Measurements from ENCODE around the gene GBX2. TPM values are rescaled to one million over a fixed set of nuclear protein-coding genes. Genes with fewer than 3 reads are reported as not detected.

Gene GBX2
- total RNA-seq, 1 donor from 2014 or later: not detected

DNA sequence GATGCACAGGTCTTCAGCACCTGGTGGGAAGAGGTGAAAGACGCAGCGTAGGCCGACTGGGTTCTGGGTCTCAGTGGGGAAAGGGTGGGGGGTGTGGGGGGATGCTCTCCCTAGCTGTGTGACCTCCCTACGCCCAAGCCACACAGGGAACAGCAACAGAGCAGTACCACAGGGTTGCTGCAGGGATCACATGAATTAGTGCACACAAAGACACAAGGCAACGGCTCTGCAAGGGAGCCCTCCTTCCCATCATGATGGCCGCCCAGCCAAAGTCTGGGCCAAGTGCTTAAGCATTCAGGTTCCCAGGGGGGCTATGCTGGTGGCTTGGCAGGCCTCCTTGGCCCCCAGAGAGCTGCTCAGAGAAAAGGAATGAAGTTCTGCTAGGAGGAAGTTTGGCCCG, 28.2 kb upstream of the GBX2 start:
- DNase-seq (no peak), ATAC-seq (no peak)
- TF ChIP-seq, protein P1, sequence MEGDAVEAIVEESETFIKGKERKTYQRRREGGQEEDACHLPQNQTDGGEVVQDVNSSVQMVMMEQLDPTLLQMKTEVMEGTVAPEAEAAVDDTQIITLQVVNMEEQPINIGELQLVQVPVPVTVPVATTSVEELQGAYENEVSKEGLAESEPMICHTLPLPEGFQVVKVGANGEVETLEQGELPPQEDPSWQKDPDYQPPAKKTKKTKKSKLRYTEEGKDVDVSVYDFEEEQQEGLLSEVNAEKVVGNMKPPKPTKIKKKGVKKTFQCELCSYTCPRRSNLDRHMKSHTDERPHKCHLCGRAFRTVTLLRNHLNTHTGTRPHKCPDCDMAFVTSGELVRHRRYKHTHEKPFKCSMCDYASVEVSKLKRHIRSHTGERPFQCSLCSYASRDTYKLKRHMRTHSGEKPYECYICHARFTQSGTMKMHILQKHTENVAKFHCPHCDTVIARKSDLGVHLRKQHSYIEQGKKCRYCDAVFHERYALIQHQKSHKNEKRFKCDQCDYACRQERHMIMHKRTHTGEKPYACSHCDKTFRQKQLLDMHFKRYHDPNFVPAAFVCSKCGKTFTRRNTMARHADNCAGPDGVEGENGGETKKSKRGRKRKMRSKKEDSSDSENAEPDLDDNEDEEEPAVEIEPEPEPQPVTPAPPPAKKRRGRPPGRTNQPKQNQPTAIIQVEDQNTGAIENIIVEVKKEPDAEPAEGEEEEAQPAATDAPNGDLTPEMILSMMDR (IDR thresholded peaks at IDR 0.05): no peak
- H3K36me3 ChIP-seq: no peaks in the 10 kb centered on the region
- H3K27ac ChIP-seq: no peak overlapping the region
- intact Hi-C loops (cut with DNase I): no loop called here
- H3K27me3 ChIP-seq (ENCODE audit: low read depth): no peaks in the 10 kb centered on the region
- no peak overlapping the region for H3K4me3 ChIP-seq
- no peaks in the 10 kb centered on the region for H3K4me1 ChIP-seq
- no peaks in the 10 kb centered on the region for H3K9me3 ChIP-seq

DNA sequence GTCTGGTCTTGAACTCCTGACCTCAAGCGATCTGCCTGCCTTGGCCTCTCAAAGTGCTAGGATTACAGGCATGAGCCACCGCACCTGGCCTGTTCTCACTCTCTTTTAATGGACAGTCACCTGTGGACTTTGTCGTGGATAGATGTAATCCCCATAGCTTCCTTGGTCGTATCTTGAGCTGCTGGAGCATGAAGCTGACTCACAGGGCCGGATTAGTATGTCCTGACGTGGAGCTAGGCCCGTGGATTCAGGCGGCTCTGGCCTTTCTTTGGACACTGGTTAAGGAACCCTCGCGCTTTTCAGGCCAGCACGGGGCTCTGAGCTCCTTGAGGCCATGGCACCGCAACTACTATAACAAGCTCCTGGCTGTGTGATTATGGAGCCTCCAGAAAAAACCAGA, 27.5 kb upstream of the GBX2 start:
- H3K4me1 ChIP-seq: no peaks in the 10 kb centered on the region
- H3K9me3 ChIP-seq: no peaks in the 10 kb centered on the region
- no peak for DNase-seq
- no peak overlapping the region for H3K4me3 ChIP-seq
- TF ChIP-seq, protein P1 (IDR thresholded peaks at IDR 0.05): no peak
- H3K36me3 ChIP-seq: no peaks in the 10 kb centered on the region
- no peaks in the 10 kb centered on the region for H3K27me3 ChIP-seq (ENCODE audit: low read depth)
- ATAC-seq: no peak
- intact Hi-C loops (cut with DNase I): no loop called here
- H3K27ac ChIP-seq: no peak overlapping the region

DNA sequence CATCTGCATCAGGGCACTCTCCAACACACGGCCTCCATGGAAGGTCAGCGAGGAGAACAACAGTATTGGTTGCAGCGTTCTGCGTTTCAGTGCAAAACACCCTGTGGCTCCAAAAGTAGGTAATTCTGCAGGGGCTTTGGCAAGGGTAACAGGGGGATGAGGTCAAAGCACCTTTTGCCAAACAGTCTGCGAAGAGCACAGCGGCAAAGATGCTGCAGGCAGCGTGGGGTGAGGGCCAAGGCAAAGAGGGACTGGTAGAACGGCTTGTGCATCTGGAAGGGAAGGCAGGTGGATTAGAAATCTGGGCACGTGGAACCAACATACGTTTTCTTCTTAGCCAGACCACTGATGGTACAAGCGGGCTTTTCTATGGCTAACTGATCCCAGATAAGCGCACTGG, 26.6 kb upstream of the GBX2 start:
- no peaks in the 10 kb centered on the region for H3K9me3 ChIP-seq
- H3K27me3 ChIP-seq (ENCODE audit: low read depth): no peaks in the 10 kb centered on the region
- ATAC-seq (no peak), DNase-seq (no peak)
- H3K36me3 ChIP-seq: no peaks in the 10 kb centered on the region
- intact Hi-C loops (cut with DNase I): no loop called here
- no peak overlapping the region for H3K27ac ChIP-seq
- H3K4me1 ChIP-seq: no peaks in the 10 kb centered on the region
- H3K4me3 ChIP-seq: no peak overlapping the region
- TF ChIP-seq, protein P1 (IDR thresholded peaks at IDR 0.05): no peak

DNA sequence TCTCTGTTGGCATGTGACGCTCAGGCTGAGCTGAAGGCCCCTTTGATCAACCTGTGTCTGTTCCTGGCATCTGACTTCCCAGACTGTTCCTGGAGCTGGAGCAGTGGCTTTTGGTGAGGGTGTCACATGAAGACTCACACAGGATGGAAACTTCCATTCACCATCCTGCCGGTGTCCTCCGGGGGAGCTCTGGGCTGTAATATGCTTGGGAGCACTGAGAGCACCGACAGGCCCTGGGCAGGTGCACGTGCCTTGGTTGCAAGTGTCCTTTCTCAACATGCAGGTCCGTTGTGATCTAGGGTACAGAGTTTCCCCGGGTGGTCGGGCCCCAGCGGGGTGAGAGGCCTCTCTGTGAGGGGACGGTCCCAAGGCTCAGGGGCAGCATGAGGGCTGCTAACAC, 24.8 kb upstream of the GBX2 start:
- intact Hi-C loops (cut with DNase I): no loop called here
- no peak overlapping the region for H3K27ac ChIP-seq
- no peaks in the 10 kb centered on the region for H3K4me1 ChIP-seq
- TF ChIP-seq, protein P1 (IDR thresholded peaks at IDR 0.05): no peak
- ATAC-seq (no peak), DNase-seq (no peak)
- H3K36me3 ChIP-seq: no peaks in the 10 kb centered on the region
- no peaks in the 10 kb centered on the region for H3K27me3 ChIP-seq (ENCODE audit: low read depth)
- H3K4me3 ChIP-seq: no peak overlapping the region
- H3K9me3 ChIP-seq: no peaks in the 10 kb centered on the region

DNA sequence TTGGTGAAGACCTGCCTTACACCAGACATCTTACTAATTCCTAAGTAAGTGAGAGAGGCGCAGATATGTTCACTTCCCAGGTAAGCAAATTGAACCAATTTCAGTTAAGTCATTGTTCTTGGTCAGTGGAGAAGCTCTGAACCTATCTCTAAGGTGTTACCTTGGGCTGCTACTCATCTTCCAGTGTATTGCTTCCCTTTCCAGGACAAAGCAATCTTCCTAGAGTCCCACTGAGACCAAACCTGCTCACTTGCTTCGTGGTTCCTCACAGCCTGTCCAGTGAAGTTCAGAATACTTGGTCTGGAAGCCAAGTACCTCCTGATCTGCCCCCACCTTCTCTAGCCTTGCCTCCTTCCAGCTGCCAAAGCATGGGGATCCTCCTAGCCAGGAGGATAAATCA, 22.5 kb upstream of the GBX2 start:
- no peaks in the 10 kb centered on the region for H3K27me3 ChIP-seq (ENCODE audit: low read depth)
- ATAC-seq (no peak), DNase-seq (no peak)
- TF ChIP-seq, protein P1 (IDR thresholded peaks at IDR 0.05): no peak
- H3K4me3 ChIP-seq: no peak overlapping the region
- H3K36me3 ChIP-seq: no peaks in the 10 kb centered on the region
- intact Hi-C loops (cut with DNase I): no loop called here
- H3K4me1 ChIP-seq: no peaks in the 10 kb centered on the region
- H3K9me3 ChIP-seq: no peaks in the 10 kb centered on the region
- no peak overlapping the region for H3K27ac ChIP-seq

DNA sequence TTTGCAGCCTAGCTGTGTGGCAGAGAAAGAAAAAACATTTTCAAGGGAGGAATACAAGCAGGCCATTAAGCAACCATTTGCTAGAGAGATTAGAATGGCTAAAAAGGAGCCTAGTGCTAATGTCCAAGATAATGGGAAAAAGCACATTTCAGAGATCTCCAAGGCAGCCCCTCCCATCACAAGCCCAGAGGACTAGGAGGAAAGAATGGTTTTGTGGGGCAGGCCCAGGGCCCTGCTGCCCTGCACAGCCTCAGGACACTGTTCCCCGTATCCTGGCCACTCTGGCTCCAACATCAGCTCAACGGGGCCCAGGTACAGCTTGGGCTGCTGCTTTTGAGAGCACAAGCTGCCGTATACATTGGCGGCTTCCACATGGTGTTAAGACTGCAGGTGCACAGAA, 16.5 kb upstream of the GBX2 start:
- H3K4me1 ChIP-seq: no peaks in the 10 kb centered on the region
- intact Hi-C loops (cut with DNase I): no loop called here

More for the DNA sequence above, 16.5 kb upstream of the GBX2 start:
- no peak for DNase-seq
- TF ChIP-seq, protein P1 (IDR thresholded peaks at IDR 0.05): no peak
- Histone ChIP-seq H3K27ac (no peak overlapping the region), H3K4me3 (no peak overlapping the region), H3K9me3 (no peaks in the 10 kb centered on the region), H3K36me3 (no peaks in the 10 kb centered on the region), H3K27me3 (ENCODE audit: low read depth) (peaks cover 22% of the 10 kb centered on the region)
- ATAC-seq: no peak
